Natural killer cell (primary cell): Measurements from ENCODE around the gene KDM4B. TPM values are rescaled to one million over a fixed set of nuclear protein-coding genes. Genes with fewer than 3 reads are reported as not detected.

Experiments used
- ATAC-seq, 3 donors: fragments of 150-1000 bp in 2 of 3; fragments of 200-7000 bp in 1 of 3; cut with Tn5 transposase; 1 replicate in 1 of 3; 2 replicates in 2 of 3; pipeline ENCODE4 v1.10.0; 2021; ENCODE audit warnings: mild to moderate bottlenecking in 2 of 3, moderate library complexity in 2 of 3
- DNase-seq, 2 donors: peaks; one replicate each; pipeline versions ENCODE4 v3.0.0 to v3.0.0-alpha.2; 2013 to 2021; ENCODE audit warnings: mixed read lengths in 1 of 2
- H3K27ac ChIP-seq: one replicate; pipeline ENCODE4 v1.5.1; 2013; ENCODE audit warnings: mild to moderate bottlenecking, low read length
- H3K27me3 ChIP-seq: one replicate; pipeline ENCODE4 v1.6.1; 2013; ENCODE audit warnings: low read length; ENCODE audit not compliant: control insufficient read depth, insufficient read depth
- H3K36me3 ChIP-seq: one replicate; pipeline ENCODE4 v1.6.1; 2013; ENCODE audit warnings: low read length; ENCODE audit not compliant: control insufficient read depth, insufficient read depth
- H3K4me1 ChIP-seq: one replicate; pipeline ENCODE4 v1.6.1; 2013; ENCODE audit warnings: low read length; ENCODE audit not compliant: control insufficient read depth, insufficient read depth
- H3K4me3 ChIP-seq: one replicate; pipeline ENCODE4 v1.5.1; 2013; ENCODE audit warnings: low read length
- H3K9me3 ChIP-seq: one replicate; pipeline ENCODE4 v1.6.1; 2013; ENCODE audit warnings: low read length; ENCODE audit not compliant: control insufficient read depth, insufficient read depth
- H3K27ac Mint-ChIP-seq, 2 donors: one replicate each; pipeline ENCODE4 v1.8.0; 2022; ENCODE audit warnings: mild to moderate bottlenecking in 2 of 2, mixed read lengths in 2 of 2, moderate library complexity in 1 of 2
- H3K27me3 Mint-ChIP-seq, 2 donors: one replicate each; pipeline ENCODE4 v1.8.0; 2022; ENCODE audit warnings: low read depth in 2 of 2, mixed read lengths in 2 of 2
- H3K36me3 Mint-ChIP-seq: one replicate; pipeline ENCODE4 v1.8.0; 2022; ENCODE audit warnings: mixed read lengths
- H3K4me1 Mint-ChIP-seq, 2 donors: one replicate each; pipeline ENCODE4 v1.8.0; 2022; ENCODE audit warnings: mixed read lengths in 2 of 2
- H3K4me3 Mint-ChIP-seq: one replicate; pipeline ENCODE4 v1.8.0; 2022; ENCODE audit warnings: mild to moderate bottlenecking, moderate library complexity, mixed read lengths
- H3K9me3 Mint-ChIP-seq, 2 donors: one replicate each; pipeline ENCODE4 v1.8.0; 2022; ENCODE audit warnings: mixed read lengths in 2 of 2
- CTCF ChIP-seq: fragments of 200-600 bp; IDR thresholded peaks from one replicate; pipeline ENCODE4 v1.8.0; 2022; ENCODE audit warnings: antibody characterized with exemption
- WGBS: methylation state at CpG from one replicate; pipeline ENCODE4 v1.1.7; 2013; ENCODE audit warnings: missing lambda C conversion rate; ENCODE audit not compliant: insufficient coverage; 5-methylcytosine and 5-hydroxymethylcytosine counted together
- intact Hi-C: fragments of 100-400 bp; cut with micrococcal nuclease; formaldehyde crosslinking; loops from one replicate; pipeline ENCODE4 v1.14.2; 2022
- total RNA-seq, 4 donors: library from RNA; stranded (reverse); fragments of 120-200 nt in 1 of 4; gene quantifications; one replicate each; pipeline versions ENCODE4 v1.2.3 to v1.2.4, GENCODE V29; 2013 to 2022

The KDM4B gene
- total RNA-seq, 3 donors from 2014 or later (not counting 1 experiment from before 2014, with no cell fraction given): 68.0 to 73.5 (median 68.1) TPM

GRCh38 chr19:5143471-5144411, 174.8 kb downstream of the KDM4B start:
- Mint-ChIP-seq H3K36me3 (no peaks in the 10 kb centered on the region), H3K27me3 (peaks cover 0 to 3% of the 10 kb centered on the region in 2 donors), H3K4me3 (no peak overlapping the region), H3K9me3 (no peaks in the 10 kb centered on the region), H3K4me1 (peaks cover 16 to 29% of the 10 kb centered on the region in 2 donors), H3K27ac (peak overlapping the region in 1 of 2 donors; percentile 20)
- H3K36me3 ChIP-seq: peaks cover 40% of the 10 kb centered on the region
- TF ChIP-seq CTCF: no peak
- no peaks in the 10 kb centered on the region for H3K27me3 ChIP-seq
- no peak overlapping the region for H3K4me3 ChIP-seq
- ATAC-seq (no peak), DNase-seq (peak in 1 of 2 donors; percentile 40)
- H3K27ac ChIP-seq: no peak overlapping the region
- no peaks in the 10 kb centered on the region for H3K9me3 ChIP-seq
- 88% methylated on average over 50 of the region's 51 CpGs for WGBS
- intact Hi-C loops: no loop called here
- peaks cover 48% of the 10 kb centered on the region for H3K4me1 ChIP-seq

- 97% methylated on average over 23 of the region's 23 CpGs for WGBS
- Mint-ChIP-seq H3K27me3 (no peaks in the 10 kb centered on the region), H3K36me3 (no peaks in the 10 kb centered on the region), H3K27ac (no peak overlapping the region), H3K4me1 (peaks cover 7 to 19% of the 10 kb centered on the region in 2 donors), H3K9me3 (no peaks in the 10 kb centered on the region), H3K4me3 (no peak overlapping the region)
- TF ChIP-seq CTCF: no peak
- no peak overlapping the region for H3K27ac ChIP-seq
- H3K36me3 ChIP-seq: peaks cover 39% of the 10 kb centered on the region
- ATAC-seq: no peak
- no peak overlapping the region for H3K4me3 ChIP-seq
- no peak for DNase-seq
- intact Hi-C loops: no loop called here
- H3K27me3 ChIP-seq: no peaks in the 10 kb centered on the region
- H3K9me3 ChIP-seq: no peaks in the 10 kb centered on the region
- peaks cover 39% of the 10 kb centered on the region for H3K4me1 ChIP-seq
Observed at GRCh38 chr19:5144545-5145179, 175.7 kb downstream of the KDM4B start.

- Histone ChIP-seq H3K4me3 (no peak overlapping the region), H3K36me3 (peaks cover 34% of the 10 kb centered on the region), H3K9me3 (no peaks in the 10 kb centered on the region), H3K27ac (no peak overlapping the region), H3K27me3 (no peaks in the 10 kb centered on the region), H3K4me1 (peaks cover 27% of the 10 kb centered on the region)
- Mint-ChIP-seq H3K4me1 (peaks cover 4 to 17% of the 10 kb centered on the region in 2 donors), H3K4me3 (no peak overlapping the region), H3K9me3 (no peaks in the 10 kb centered on the region), H3K36me3 (no peaks in the 10 kb centered on the region), H3K27ac (no peak overlapping the region), H3K27me3 (no peaks in the 10 kb centered on the region)
- ATAC-seq (no peak), DNase-seq (no peak)
- WGBS: 97% methylated on average over 50 of the region's 52 CpGs
- TF ChIP-seq CTCF: no peak
- intact Hi-C loops: no loop called here
Observed at GRCh38 chr19:5145521-5146511, 176.9 kb downstream of the KDM4B start.
